GM13977 (cell line): ENCODE results near the gene BABAM2.

Experiments used
- DNase-seq: peaks from one replicate; pipeline ENCODE4 v3.0.0; 2012; ENCODE audit warnings: low spot score
- in situ Hi-C: fragments of 300-500 bp; cut with MboI; formaldehyde crosslinking; loops from one replicate; pipeline ENCODE4 v1.12.0; 2022; ENCODE audit warnings: low sequenced_read_pairs, low pct_unique_long_range_greater_than_20kb, mixed read lengths, inconsistent platforms; ENCODE audit not compliant: unreplicated experiment
- TF ChIP-seq, protein P1 (sequence below): IDR thresholded peaks from 2 replicates; pipeline ENCODE4 v1.5.1; 2012; ENCODE audit warnings: mild to moderate bottlenecking, control low read depth; ENCODE audit not compliant: insufficient read depth; ENCODE audit errors: extremely low read depth, missing control alignments

BABAM2 gene

DNA sequence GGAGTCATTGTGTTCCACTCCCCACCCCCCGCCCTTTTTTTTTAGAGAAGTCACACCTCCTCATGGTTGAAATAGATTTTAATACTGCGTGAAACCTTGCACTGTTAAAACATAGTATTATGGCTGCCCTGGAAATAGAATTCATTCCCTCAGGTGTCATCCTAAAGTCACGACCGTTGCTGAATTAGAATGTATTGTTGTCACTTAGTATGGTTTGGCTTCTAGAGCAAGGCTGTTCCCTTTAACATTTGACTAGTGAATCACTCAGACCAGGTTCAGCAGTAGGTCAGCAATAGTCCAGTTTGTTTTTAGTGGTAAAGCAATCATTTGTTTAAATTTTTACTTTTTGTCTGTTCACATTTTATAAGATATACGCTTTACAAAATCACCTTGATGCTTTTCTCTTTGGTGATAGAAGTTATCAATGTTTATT lies 1.2 kb downstream of the BABAM2 start:
- TF ChIP-seq, protein P1, sequence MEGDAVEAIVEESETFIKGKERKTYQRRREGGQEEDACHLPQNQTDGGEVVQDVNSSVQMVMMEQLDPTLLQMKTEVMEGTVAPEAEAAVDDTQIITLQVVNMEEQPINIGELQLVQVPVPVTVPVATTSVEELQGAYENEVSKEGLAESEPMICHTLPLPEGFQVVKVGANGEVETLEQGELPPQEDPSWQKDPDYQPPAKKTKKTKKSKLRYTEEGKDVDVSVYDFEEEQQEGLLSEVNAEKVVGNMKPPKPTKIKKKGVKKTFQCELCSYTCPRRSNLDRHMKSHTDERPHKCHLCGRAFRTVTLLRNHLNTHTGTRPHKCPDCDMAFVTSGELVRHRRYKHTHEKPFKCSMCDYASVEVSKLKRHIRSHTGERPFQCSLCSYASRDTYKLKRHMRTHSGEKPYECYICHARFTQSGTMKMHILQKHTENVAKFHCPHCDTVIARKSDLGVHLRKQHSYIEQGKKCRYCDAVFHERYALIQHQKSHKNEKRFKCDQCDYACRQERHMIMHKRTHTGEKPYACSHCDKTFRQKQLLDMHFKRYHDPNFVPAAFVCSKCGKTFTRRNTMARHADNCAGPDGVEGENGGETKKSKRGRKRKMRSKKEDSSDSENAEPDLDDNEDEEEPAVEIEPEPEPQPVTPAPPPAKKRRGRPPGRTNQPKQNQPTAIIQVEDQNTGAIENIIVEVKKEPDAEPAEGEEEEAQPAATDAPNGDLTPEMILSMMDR: no peak
- in situ Hi-C loops: no loop called here
- DNase-seq: no peak

DNA sequence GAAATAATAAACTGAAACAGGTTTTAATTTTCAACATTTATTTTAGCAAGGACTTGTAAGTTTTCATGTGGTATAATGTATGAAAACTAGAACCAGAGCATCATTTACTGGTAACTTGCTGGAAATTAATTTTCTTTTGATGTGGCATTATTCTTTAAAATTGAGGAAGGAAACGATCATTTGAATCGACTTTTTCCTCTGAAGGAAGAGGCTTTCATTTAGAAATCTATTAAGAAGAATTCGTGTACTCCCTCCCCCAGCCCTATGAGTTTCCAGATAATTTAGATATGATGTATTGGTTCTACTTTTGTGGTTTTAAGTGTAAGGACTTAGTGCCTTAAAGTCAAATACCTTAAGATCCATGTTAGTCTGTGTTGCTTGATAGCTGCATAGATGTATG lies 2.5 kb downstream of the BABAM2 start:
- in situ Hi-C loops: no loop called here
- TF ChIP-seq, protein P1: no peak
- no peak for DNase-seq

DNA sequence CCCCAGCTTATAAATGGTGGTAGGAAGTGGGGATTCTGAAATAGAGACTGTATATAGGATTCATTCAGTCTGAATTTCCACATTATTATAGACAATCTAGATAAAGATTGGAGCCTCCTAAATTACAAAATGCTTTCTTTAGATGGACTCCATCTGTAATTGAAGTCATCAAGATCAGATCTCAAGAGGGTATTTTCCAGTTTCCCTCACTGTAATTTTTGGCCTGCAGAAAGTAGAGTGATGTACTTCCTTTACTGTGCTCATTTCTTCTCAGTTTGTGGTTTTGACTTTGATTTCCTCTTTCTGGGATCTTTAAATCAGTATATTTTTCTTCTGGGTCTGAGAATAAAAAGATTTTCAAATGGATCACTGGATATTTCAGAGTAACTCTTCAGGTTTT lies 7.2 kb downstream of the BABAM2 start:
- TF ChIP-seq, protein P1: no peak
- DNase-seq: no peak
- in situ Hi-C loops: no loop called here

DNA sequence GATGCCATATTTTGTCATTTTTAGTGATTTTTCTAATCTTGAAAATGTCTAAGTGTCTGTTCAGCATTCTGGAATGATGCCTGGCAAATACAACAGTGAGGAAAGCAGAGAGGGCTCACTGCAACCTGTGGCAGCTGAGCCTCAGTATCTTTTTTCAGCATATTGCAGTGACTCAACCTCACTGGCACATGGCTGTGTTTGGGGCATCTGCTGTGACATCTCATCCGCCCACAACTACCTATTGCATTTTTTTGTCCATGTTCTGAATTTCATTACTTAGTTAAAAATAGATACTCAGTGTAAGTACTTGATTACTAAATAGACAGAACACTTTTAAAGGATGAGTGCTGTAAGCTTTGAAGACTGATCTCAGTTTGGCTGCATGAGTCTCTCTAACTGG lies 10.7 kb downstream of the BABAM2 start:
- in situ Hi-C loops: no loop called here
- TF ChIP-seq, protein P1: no peak
- no peak for DNase-seq

DNA sequence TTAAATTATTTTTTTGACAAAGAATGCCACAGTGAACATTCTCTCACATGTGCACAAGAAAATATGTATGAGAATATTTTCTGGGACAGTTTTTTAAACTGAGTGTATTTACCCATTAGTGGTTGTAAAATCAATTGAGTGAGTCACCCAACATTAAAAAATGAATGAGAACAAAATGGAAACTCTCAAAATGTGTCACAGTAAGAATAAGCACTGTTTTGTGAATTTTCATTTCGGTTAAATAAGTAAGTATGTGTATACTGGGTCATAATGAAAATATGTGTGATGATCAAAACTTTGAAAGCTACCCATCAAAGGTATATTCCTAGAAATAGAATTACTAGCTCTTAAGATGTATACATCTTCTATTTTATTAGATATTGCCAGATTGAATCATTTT lies 11.6 kb downstream of the BABAM2 start:
- TF ChIP-seq, protein P1: no peak
- in situ Hi-C loops: no loop called here
- no peak for DNase-seq

DNA sequence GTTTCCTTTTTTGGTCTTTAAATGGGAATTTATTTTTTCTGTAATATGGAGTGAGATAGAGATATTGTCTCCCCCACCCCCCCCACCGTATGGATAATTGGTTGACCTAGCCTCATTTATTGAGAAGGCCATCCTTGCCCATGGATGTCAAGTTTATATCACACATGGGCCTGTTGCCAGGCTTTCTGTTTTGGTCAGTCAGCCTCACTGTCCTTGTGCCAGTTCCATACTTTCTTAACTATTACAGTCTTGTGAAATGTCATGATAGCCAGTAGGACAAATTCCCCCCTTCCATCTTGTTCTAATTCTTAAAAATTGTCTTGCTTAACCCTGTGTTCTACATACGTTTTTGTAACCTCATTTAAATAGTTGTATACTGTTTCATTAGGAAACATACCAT lies 12.5 kb downstream of the BABAM2 start:
- TF ChIP-seq, protein P1: no peak
- DNase-seq: no peak
- in situ Hi-C loops: no loop called here

DNA sequence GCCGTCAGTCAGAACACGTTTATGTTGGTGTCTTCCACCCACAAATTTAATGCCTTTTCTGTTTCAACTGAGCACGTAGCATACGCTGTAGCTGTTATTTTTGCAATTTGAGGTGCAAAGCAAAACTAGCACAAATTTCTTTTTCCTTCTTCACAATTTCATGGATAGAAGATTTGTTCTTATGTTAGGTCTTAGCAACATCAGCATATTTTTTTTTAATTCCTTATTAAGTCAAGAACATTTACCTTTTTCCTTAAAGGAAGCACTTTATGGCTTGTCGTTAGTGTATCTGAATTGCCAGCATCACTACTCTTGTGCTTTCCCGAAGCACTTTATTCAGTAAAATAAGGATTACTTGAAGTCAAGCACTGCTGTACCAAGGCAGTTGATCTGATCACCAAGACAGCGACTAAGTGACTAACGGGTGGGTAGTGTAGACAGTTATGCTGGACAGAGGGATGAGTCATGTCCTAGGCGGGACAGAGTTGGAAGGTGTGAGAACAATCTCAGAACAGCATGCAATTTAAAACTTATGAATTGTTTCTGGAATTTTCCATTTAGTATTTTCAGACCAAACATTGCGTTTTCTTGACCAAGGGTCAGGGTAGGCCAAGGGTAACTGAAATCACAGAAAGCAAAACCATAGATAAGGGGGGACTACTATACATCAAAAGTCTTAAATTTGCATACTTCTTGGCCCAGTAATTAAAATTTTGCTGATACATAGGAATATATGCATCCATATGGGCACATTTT lies 13.3 kb downstream of the BABAM2 start:
- no peak for DNase-seq
- TF ChIP-seq, protein P1: no peak
- in situ Hi-C loops: no loop called here
